Measurements from ENCODE around the gene SH3GL1.

The SH3GL1 gene

DNA sequence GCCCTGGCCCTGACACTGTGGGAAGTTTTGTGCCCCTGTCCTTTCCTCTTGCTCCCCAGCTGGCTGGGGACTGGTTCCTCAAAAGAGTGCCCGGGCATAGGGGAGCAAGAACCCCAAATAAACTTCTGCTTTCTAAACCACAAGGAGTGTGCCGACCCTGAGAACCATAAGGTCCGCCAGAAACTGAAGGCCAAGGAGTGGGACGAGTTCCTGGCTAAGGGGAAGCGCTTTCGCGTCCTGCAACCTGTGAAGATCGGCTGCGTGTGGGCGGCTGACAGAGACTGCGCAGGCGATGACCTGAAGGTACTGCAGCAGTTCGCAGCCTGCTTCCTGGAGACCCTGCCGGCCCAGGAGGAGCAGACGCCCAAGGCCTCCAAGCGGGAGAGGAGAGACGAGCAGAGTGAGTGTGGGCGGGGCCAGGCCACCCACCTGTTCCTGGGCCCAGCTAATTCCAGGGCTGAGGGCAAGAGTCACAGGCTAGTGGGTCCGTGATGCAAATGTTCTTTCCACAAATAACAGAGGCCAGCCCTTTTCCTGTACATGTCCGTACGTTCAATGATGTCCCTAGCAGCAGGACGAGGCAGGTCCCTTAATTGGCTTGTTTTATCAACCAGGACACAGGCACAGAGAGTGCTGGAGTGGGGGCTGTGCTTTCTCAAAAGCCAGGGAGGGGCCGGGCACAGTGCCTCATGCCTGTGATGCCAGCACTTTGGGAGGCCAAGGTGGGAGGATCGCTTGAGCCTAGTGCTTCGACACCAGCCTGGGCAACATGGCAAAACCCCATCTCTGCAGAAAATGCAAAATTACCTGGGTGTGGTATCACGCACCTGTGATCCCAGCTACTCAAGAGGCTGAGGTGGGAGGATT, 31.7 kb upstream of the SH3GL1 start:
- DNase-seq (ENCODE audit: low read depth, low spot score), result no peak
- TF ChIP-seq, protein P1, sequence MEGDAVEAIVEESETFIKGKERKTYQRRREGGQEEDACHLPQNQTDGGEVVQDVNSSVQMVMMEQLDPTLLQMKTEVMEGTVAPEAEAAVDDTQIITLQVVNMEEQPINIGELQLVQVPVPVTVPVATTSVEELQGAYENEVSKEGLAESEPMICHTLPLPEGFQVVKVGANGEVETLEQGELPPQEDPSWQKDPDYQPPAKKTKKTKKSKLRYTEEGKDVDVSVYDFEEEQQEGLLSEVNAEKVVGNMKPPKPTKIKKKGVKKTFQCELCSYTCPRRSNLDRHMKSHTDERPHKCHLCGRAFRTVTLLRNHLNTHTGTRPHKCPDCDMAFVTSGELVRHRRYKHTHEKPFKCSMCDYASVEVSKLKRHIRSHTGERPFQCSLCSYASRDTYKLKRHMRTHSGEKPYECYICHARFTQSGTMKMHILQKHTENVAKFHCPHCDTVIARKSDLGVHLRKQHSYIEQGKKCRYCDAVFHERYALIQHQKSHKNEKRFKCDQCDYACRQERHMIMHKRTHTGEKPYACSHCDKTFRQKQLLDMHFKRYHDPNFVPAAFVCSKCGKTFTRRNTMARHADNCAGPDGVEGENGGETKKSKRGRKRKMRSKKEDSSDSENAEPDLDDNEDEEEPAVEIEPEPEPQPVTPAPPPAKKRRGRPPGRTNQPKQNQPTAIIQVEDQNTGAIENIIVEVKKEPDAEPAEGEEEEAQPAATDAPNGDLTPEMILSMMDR (IDR thresholded peaks at IDR 0.05; ENCODE audit: low read depth, low read length), result no peak
- H3K4me3 ChIP-seq (ENCODE audit: low read depth, low read length), result no peak overlapping the region
- in situ Hi-C loops (cut with HindIII; ENCODE audit: low sequenced_read_pairs), result no loop called here

DNA sequence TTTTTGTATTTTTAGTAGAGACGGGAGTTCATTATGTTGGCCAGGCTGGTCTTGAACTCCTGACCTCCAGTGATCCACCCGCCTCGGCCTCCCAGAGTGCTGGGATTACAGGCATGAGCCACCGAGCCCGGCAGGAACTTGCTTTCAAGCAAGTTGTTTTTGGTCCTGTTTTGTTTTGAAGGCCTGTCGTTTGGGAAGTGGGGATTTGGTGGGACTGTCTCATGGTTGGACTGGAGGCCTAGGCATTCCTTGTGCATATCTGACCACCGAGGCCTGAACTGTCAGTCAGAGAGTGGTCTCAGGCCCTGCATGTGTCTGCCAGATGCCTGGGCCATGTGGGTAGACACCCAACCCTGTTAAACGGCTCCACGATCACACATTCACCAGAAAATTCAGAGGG, 30.9 kb upstream of the SH3GL1 start:
- no peak for DNase-seq (ENCODE audit: low read depth, low spot score)
- in situ Hi-C loops (cut with HindIII; ENCODE audit: low sequenced_read_pairs), result no loop called here
- TF ChIP-seq, protein P1 (IDR thresholded peaks at IDR 0.05; ENCODE audit: low read depth, low read length), result no peak
- no peak overlapping the region for H3K4me3 ChIP-seq (ENCODE audit: low read depth, low read length)

- no peak overlapping the region for H3K4me3 ChIP-seq (ENCODE audit: low read depth, low read length)
- no peak for DNase-seq (ENCODE audit: low read depth, low spot score)
- TF ChIP-seq, protein P1 (IDR thresholded peaks at IDR 0.05; ENCODE audit: low read depth, low read length), result no peak
- in situ Hi-C loops (cut with HindIII; ENCODE audit: low sequenced_read_pairs), result no loop called here
Measured at GRCh38 chr19:4430760-4431159, 30.4 kb upstream of the SH3GL1 start.

DNA sequence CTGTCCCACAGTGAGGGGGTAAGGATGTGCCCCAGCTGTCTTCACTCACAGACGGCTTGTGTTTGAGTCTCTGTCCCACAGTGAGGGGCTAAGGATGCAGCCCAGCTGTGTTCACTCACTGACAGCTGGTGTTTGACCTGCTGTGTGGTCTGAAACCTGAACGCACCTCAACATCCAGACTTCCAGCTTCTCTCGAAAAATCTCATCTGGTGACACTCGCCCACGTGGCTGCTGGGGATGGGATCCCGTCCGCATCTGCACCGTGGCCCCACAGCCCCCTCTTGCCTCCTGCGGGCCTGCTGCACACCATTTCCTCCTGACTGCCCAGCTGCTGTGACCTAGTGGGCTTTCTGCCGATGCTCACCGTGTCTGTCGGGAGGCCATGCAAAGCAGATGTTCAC, 29.4 kb upstream of the SH3GL1 start:
- TF ChIP-seq, protein P1 (IDR thresholded peaks at IDR 0.05; ENCODE audit: low read depth, low read length), result no peak
- H3K4me3 ChIP-seq (ENCODE audit: low read depth, low read length), result no peak overlapping the region
- in situ Hi-C loops (cut with HindIII; ENCODE audit: low sequenced_read_pairs), result no loop called here
- DNase-seq (ENCODE audit: low read depth, low spot score), result no peak

DNA sequence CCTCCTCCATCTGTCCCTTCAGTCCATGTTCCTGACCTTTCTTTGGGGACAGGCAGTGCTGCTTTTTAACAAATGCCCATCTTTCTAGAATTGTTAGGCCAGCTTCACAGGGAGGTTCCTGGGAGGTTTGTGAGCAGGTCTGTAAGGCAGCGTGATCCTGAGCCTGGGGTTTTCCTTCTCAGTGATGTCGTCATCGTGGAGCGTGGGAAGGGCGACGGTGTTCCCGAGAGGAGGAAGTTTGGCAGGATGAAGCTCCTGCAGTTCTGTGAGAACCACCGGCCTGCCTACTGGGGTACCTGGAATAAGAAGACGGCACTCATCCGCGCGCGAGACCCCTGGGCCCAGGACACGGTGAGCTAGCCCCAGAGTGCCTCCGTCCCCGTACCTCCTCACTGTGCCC, 28.9 kb upstream of the SH3GL1 start:
- DNase-seq (ENCODE audit: low read depth, low spot score), result no peak
- H3K4me3 ChIP-seq (ENCODE audit: low read depth, low read length), result no peak overlapping the region
- TF ChIP-seq, protein P1 (IDR thresholded peaks at IDR 0.05; ENCODE audit: low read depth, low read length), result no peak
- in situ Hi-C loops (cut with HindIII; ENCODE audit: low sequenced_read_pairs), result no loop called here

GRCh38 chr19:4428326-4428975, 28.1 kb upstream of the SH3GL1 start:
- in situ Hi-C loops (cut with HindIII; ENCODE audit: low sequenced_read_pairs), result no loop called here

More at GRCh38 chr19:4428326-4428975, 28.1 kb upstream of the SH3GL1 start:
- no peak for DNase-seq (ENCODE audit: low read depth, low spot score)
- TF ChIP-seq, protein P1 (IDR thresholded peaks at IDR 0.05; ENCODE audit: low read depth, low read length), result no peak
- H3K4me3 ChIP-seq (ENCODE audit: low read depth, low read length), result no peak overlapping the region

Data from astrocyte of the spinal cord (primary cell).